Testis (tissue), 3 donors: Measurements from ENCODE around the gene NHLRC2. TPM values are rescaled to one million over a fixed set of nuclear protein-coding genes. Genes with fewer than 3 reads are reported as not detected.

Source experiments
- DNase-seq: peaks from one replicate; pipeline ENCODE4 v3.0.0-alpha.2; 2019
- H3K27ac ChIP-seq, 2 donors: fragments of 200-600 bp; sonication (generic); one replicate each; pipeline ENCODE4 v1.5.1; 2019
- H3K27me3 ChIP-seq: fragments of 200-600 bp; sonication (generic); one replicate; pipeline ENCODE4 v1.5.1; 2019
- H3K36me3 ChIP-seq: fragments of 200-600 bp; sonication (generic); one replicate; pipeline ENCODE4 v1.5.1; 2017; ENCODE audit warnings: low read depth; ENCODE audit errors: missing control alignments
- H3K4me1 ChIP-seq: fragments of 200-600 bp; sonication (generic); one replicate; pipeline ENCODE4 v1.5.1; 2019
- H3K4me3 ChIP-seq, 2 donors: fragments of 200-600 bp; sonication (generic); one replicate each; pipeline ENCODE4 v1.5.1; 2017 to 2019
- H3K9me3 ChIP-seq: fragments of 200-600 bp; sonication (generic); one replicate; pipeline ENCODE4 v1.5.1; 2017
- POLR2A ChIP-seq: fragments of 450-650 bp; IDR thresholded peaks from one replicate; pipeline ENCODE4 v1.6.1; 2017; ENCODE audit warnings: antibody characterized with exemption, mild to moderate bottlenecking, moderate library complexity
- WGBS, 2 donors: methylation state at CpG; one replicate each; pipeline ENCODE4 v1.1.5; 2018; 5-methylcytosine and 5-hydroxymethylcytosine counted together
- intact Hi-C: fragments of 100-400 bp; cut with DNase I; formaldehyde crosslinking; loops from one replicate; pipeline ENCODE4 v1.15.1; 2023; ENCODE audit warnings: low total_unique reads
- polyA plus RNA-seq: library from polyadenylated mRNA; stranded (reverse); fragments of 350-450 nt; fragmentation: Illumina TruSeq; extraction: RNeasy Lipid Tissue Mini Kit (QIAGEN cat#74804); gene quantifications from one replicate; pipeline ENCODE4 v1.2.3, GENCODE V29; 2014; ENCODE audit warnings: low read depth, low replicate concordance; ENCODE audit not compliant: insufficient read depth
- total RNA-seq, 2 donors: library from RNA; depleted of rRNA; stranded (reverse); fragments of >200 nt; gene quantifications; one replicate each; pipeline ENCODE4 v1.2.3, GENCODE V29; 2016
- TF ChIP-seq, protein P1 (sequence below), 3 experiments: fragments of 450-650 bp in 2 of 3; fragments of 200-600 bp in 1 of 3; sonication (generic) in 1 of 3; IDR thresholded peaks; one replicate each; pipeline ENCODE4 v1.5.1; 2016 to 2019; ENCODE audit warnings: antibody characterized with exemption in 3 of 3, mild to moderate bottlenecking in 2 of 3, moderate library complexity in 1 of 3

Gene NHLRC2
- total and polyA plus RNA-seq, 3 donors from 2014 or later: 8.7 to 37.7 (median 34.3) TPM

DNA sequence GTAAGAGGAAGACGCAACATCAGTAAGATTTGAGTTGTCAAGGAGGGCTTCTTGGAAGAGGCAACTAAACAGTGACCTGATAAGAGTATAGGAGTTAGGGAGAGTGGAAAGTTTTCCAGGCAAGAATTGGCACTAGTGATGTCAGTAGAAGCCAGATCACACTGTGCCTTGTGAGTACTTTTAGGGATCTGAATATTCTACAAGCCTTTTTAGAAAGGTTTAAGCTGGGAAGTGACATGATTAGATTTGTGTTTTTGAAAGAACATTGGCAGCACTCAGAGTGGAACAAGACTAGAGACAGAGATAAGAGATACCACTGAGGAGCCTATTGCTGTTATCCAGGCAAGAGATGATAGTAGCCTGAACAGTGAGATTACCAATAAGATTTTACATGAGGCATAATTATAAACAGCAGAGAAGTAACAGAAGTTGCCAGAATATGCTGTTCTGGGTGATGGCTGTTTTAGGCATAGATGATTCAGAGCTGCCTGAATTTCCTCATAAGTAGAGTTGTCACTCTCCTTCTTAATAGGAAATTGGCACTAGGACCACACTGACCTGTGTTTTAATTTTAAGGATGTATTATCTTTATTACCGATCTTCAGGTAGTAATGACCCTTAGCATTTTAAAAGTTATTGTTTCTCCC, 45.6 kb downstream of the NHLRC2 start:
- Histone ChIP-seq H3K4me1 (peaks cover 5% of the 10 kb centered on the region), H3K36me3 (no peaks in the 10 kb centered on the region), H3K4me3 (no peak overlapping the region), H3K27ac (no peak overlapping the region), H3K9me3 (no peaks in the 10 kb centered on the region), H3K27me3 (no peaks in the 10 kb centered on the region)
- intact Hi-C loops: no loop called here
- DNase-seq: no peak
- 80 to 95% methylated on average over 2 of the region's 2 CpGs for WGBS, 2 donors
- TF ChIP-seq, protein P1, sequence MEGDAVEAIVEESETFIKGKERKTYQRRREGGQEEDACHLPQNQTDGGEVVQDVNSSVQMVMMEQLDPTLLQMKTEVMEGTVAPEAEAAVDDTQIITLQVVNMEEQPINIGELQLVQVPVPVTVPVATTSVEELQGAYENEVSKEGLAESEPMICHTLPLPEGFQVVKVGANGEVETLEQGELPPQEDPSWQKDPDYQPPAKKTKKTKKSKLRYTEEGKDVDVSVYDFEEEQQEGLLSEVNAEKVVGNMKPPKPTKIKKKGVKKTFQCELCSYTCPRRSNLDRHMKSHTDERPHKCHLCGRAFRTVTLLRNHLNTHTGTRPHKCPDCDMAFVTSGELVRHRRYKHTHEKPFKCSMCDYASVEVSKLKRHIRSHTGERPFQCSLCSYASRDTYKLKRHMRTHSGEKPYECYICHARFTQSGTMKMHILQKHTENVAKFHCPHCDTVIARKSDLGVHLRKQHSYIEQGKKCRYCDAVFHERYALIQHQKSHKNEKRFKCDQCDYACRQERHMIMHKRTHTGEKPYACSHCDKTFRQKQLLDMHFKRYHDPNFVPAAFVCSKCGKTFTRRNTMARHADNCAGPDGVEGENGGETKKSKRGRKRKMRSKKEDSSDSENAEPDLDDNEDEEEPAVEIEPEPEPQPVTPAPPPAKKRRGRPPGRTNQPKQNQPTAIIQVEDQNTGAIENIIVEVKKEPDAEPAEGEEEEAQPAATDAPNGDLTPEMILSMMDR (IDR thresholded peaks at IDR 0.05): no peak
- TF ChIP-seq POLR2A: no peak

DNA sequence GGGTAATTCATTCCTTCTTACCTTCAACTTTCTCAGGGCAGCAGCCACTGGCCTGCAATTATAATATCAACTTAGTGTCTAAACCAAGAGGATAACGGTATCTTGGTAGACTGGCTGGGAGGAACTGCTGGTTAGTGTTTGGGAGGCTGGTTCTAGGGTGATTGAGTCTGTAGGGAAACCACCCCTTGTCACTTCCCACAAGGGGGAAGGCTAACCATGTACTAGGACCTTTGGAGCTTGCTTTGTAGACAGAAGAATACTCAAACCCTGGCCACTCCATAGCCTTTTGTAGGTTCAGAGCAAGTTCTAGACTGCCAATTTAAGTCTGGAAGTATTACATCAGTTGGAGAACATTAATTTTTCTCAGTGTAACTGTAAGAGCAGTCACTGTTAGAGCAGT, 51.3 kb downstream of the NHLRC2 start:
- Histone ChIP-seq H3K9me3 (no peaks in the 10 kb centered on the region), H3K27me3 (no peaks in the 10 kb centered on the region), H3K4me1 (no peaks in the 10 kb centered on the region), H3K4me3 (no peak overlapping the region), H3K27ac (no peak overlapping the region), H3K36me3 (no peaks in the 10 kb centered on the region)
- no peak for DNase-seq
- TF ChIP-seq POLR2A: no peak
- TF ChIP-seq, protein P1 (IDR thresholded peaks at IDR 0.05): no peak
- 91 to 92% methylated on average over 1 of the region's 1 CpG for WGBS, 2 donors
- intact Hi-C loops: no loop called here

DNA sequence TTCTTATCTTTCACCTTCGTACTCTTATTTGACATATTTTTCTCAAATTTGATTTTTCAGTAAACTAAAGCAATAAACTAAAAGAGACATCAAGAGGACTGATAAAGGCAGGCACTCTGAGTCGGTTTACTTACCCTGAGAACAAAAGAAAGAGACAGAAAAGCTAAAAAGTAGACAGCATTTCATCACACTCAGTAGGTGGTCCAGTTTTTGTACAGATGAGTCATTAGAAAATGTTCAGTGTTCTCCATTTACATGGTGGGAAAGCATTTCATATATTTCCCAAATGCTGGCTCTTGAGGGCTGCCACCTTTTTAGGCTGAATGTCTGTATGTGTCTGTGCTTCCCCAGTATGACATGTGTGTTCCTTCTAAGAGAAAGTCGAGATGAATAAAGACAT, 52.7 kb downstream of the NHLRC2 start:
- intact Hi-C loops: no loop called here
- DNase-seq: no peak
- Histone ChIP-seq H3K27me3 (no peaks in the 10 kb centered on the region), H3K4me1 (no peaks in the 10 kb centered on the region), H3K36me3 (no peaks in the 10 kb centered on the region), H3K27ac (no peak overlapping the region), H3K9me3 (no peaks in the 10 kb centered on the region), H3K4me3 (no peak overlapping the region)
- 86 to 91% methylated on average over 3 of the region's 3 CpGs for WGBS, 2 donors
- TF ChIP-seq, protein P1 (IDR thresholded peaks at IDR 0.05): no peak
- no peak for TF ChIP-seq POLR2A

DNA sequence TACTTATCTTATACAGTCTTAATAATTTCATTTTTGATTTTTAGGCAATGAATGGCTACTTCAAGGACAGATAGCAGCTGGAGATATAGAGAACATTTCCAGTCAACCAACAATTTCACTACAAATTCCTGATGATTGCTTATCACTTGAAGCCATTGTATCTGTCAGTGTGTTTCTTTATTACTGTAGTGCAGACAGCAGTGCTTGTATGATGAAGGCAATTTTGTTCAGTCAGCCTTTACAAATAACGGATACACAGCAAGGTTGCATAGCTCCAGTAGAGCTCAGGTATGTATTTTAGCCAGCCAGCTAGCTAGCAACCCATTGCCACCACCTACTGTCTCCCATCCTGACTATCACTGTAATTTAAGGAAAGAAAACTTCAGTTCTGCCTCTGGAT, 53.8 kb downstream of the NHLRC2 start:
- Histone ChIP-seq H3K9me3 (no peaks in the 10 kb centered on the region), H3K36me3 (no peaks in the 10 kb centered on the region), H3K27ac (no peak overlapping the region), H3K4me3 (no peak overlapping the region), H3K4me1 (no peaks in the 10 kb centered on the region), H3K27me3 (no peaks in the 10 kb centered on the region)
- intact Hi-C loops: no loop called here
- TF ChIP-seq, protein P1 (IDR thresholded peaks at IDR 0.05): no peak
- no peak for TF ChIP-seq POLR2A
- no peak for DNase-seq
- 77 to 100% methylated on average over 1 of the region's 1 CpG for WGBS, 2 donors

DNA sequence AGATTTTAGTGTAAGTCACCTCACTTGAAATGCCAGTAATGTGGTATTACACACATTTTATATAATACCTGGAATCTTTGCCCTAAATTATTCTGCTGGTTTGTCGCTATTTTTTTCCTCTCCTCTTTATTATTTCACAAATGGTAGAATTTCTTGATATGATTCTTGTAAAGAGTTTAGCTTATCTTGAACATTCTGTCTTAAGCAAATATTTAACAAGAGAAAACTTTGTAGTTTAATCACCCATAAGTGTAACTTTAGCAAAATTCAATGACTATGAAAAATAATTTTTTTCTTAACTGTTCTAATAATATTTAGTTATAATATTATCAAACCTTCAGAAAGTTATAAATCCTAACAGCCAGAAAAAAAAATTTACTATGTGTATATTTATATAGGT, 56.7 kb downstream of the NHLRC2 start:
- no peak for DNase-seq
- Histone ChIP-seq H3K4me3 (no peak overlapping the region), H3K27me3 (no peaks in the 10 kb centered on the region), H3K4me1 (no peaks in the 10 kb centered on the region), H3K9me3 (no peaks in the 10 kb centered on the region), H3K27ac (no peak overlapping the region), H3K36me3 (no peaks in the 10 kb centered on the region)
- TF ChIP-seq, protein P1 (IDR thresholded peaks at IDR 0.05): no peak
- TF ChIP-seq POLR2A: no peak
- intact Hi-C loops: no loop called here
- WGBS, 2 donors: 71 to 74% methylated on average over 1 of the region's 1 CpG
